Endometrial microvascular endothelial cells (primary cell): ENCODE data around the gene NDUFB7. TPM values are rescaled to one million over a fixed set of nuclear protein-coding genes. Genes with fewer than 3 reads are reported as not detected.
"Not testable (repeated sequence)": the region's sequence is repeated elsewhere in the genome, so short reads cannot be mapped to it uniquely, and the experiment has no call there.

Experiments
- in situ Hi-C: cut with HindIII; loops from 2 replicates; pipeline ENCODE4 v1.10.0; 2017; ENCODE audit warnings: low sequenced_read_pairs, low pct_unique_long_range_greater_than_20kb; ENCODE audit errors: inconsistent ontology term
- total RNA-seq: library from RNA; depleted of rRNA; stranded (reverse); fragments of >200 nt; gene quantifications from one replicate; pipeline ENCODE4 v1.2.3, GENCODE V29; 2015; ENCODE audit errors: inconsistent ontology term

Gene NDUFB7
- total RNA-seq, 1 donor from 2014 or later: 402 TPM

- in situ Hi-C loops: no loop called here
These were observed 5.4 kb upstream of the NDUFB7 start for GRCh38 chr19:14577264-14577663.

- in situ Hi-C loops: no loop called here
These were observed 4.5 kb upstream of the NDUFB7 start for GRCh38 chr19:14576363-14576762.

- in situ Hi-C loops: no loop called here
These were observed 3.6 kb upstream of the NDUFB7 start for GRCh38 chr19:14575428-14575980.

GRCh38 chr19:14570864-14571527 lies 870 bp downstream of the NDUFB7 start:
- in situ Hi-C loops: no loop called here

- in situ Hi-C loops: no loop called here
These were observed 4.8 kb downstream of the NDUFB7 start for GRCh38 chr19:14567079-14567478.

- in situ Hi-C loops: no loop called here
These were observed 5.2 kb downstream of the NDUFB7 start for GRCh38 chr19:14566712-14567077.

- in situ Hi-C loops: no loop called here
These were observed 5.8 kb downstream of the NDUFB7 start for GRCh38 chr19:14565765-14566711.

- in situ Hi-C loops: no loop called here
These were observed 6.6 kb downstream of the NDUFB7 start for GRCh38 chr19:14565298-14565679.

- in situ Hi-C loops: not testable (repeated sequence)
These were observed 7.1 kb downstream of the NDUFB7 start for GRCh38 chr19:14564652-14565297.

- in situ Hi-C loops: no loop called here
These were observed 7.7 kb downstream of the NDUFB7 start for GRCh38 chr19:14563989-14564651.

GRCh38 chr19:14563590-14563926 lies 8.3 kb downstream of the NDUFB7 start:
- in situ Hi-C loops: no loop called here

- in situ Hi-C loops: no loop called here
These were observed 8.9 kb downstream of the NDUFB7 start for GRCh38 chr19:14562660-14563589.

- in situ Hi-C loops: no loop called here
These were observed 10.0 kb downstream of the NDUFB7 start for GRCh38 chr19:14561847-14562351.

GRCh38 chr19:14561249-14561648 lies 10.6 kb downstream of the NDUFB7 start:
- in situ Hi-C loops: no loop called here

- in situ Hi-C loops: no loop called here
These were observed 11.1 kb downstream of the NDUFB7 start for GRCh38 chr19:14560776-14561108.

GRCh38 chr19:14559916-14560775 lies 11.7 kb downstream of the NDUFB7 start:
- in situ Hi-C loops: no loop called here

- in situ Hi-C loops: no loop called here
These were observed 13.3 kb downstream of the NDUFB7 start for GRCh38 chr19:14558370-14559066.
